Kidney (tissue), 14 donors: ENCODE results near the gene TMEM30A. TPM values are rescaled to one million over a fixed set of nuclear protein-coding genes. Genes with fewer than 3 reads are reported as not detected.

Experiments used
- DNase-seq, 5 donors: peaks; one replicate each; pipeline ENCODE4 v3.0.0-alpha.2; 2013 to 2020
- FAIRE-seq: peaks from 2 replicates; lab custom pipeline; 2012; peaks lifted over from hg19 to GRCh38; lab: Jason Lieb, UNC
- H3K27ac ChIP-seq, 2 donors: one replicate each; pipeline ENCODE4 v1.7.0; 2013; ENCODE audit warnings: low read depth in 2 of 2, low read length in 2 of 2, inconsistent platforms in 1 of 2
- H3K27me3 ChIP-seq: one replicate; pipeline ENCODE4 v1.7.1; 2013; ENCODE audit warnings: low read length, inconsistent platforms; ENCODE audit not compliant: control insufficient read depth, insufficient read depth
- H3K36me3 ChIP-seq, 3 donors: one replicate each; pipeline versions ENCODE4 v1.7.0 to v1.7.1; 2013; ENCODE audit warnings: low read length in 3 of 3, control low read depth in 1 of 3, inconsistent platforms in 1 of 3; ENCODE audit not compliant: insufficient read depth in 3 of 3, control insufficient read depth in 2 of 3
- H3K4me1 ChIP-seq, 3 donors: one replicate each; pipeline versions ENCODE4 v1.7.0 to v1.7.1; 2013; ENCODE audit warnings: low read length in 3 of 3, inconsistent platforms in 1 of 3, low read depth in 1 of 3; ENCODE audit not compliant: control insufficient read depth in 2 of 3, insufficient read depth in 2 of 3
- H3K4me3 ChIP-seq, 3 donors: one replicate each; pipeline versions ENCODE4 v1.7.0 to v1.8.1; 2013; ENCODE audit warnings: low read length in 3 of 3, control low read depth in 1 of 3, inconsistent platforms in 1 of 3
- H3K9ac ChIP-seq, 3 donors: one replicate each; pipeline versions ENCODE4 v1.7.0 to v1.7.1; 2013; ENCODE audit warnings: low read length in 3 of 3, control low read depth in 1 of 3, inconsistent platforms in 1 of 3
- H3K9me3 ChIP-seq, 3 donors: one replicate each; pipeline versions ENCODE4 v1.7.0 to v1.7.1; 2013; ENCODE audit warnings: low read length in 3 of 3, control low read depth in 1 of 3, inconsistent platforms in 1 of 3; ENCODE audit not compliant: control insufficient read depth in 2 of 3, insufficient read depth in 1 of 3
- CTCF ChIP-seq: IDR thresholded peaks from 3 replicates; pipeline ENCODE4 v1.5.1; 2012; ENCODE audit warnings: mild to moderate bottlenecking, moderate library complexity, borderline replicate concordance; ENCODE audit not compliant: insufficient read depth; ENCODE audit errors: extremely low read depth
- intact Hi-C: fragments of 100-400 bp; cut with DNase I; formaldehyde crosslinking; loops from one replicate; pipeline ENCODE4 v1.11.1; 2022
- polyA plus RNA-seq: library from polyadenylated mRNA; stranded (reverse); fragments of 350-450 nt; fragmentation: Illumina TruSeq; extraction: RNeasy Lipid Tissue Mini Kit (QIAGEN cat#74804); gene quantifications from one replicate; pipeline ENCODE4 v1.2.3, GENCODE V29; 2014; ENCODE audit warnings: low read depth, low replicate concordance; ENCODE audit not compliant: insufficient read depth
- total RNA-seq: library from RNA; stranded (reverse); fragmentation: NEBNext Ultra II Directional; extraction: Animal tissue kit (Norgen Biotek cat#: 25700); gene quantifications from one replicate; pipeline ENCODE4 v1.2.1, GENCODE V29; 2021
- donor health status: control.
- donor health status: control.
- donor health status: control.
- donor health status: control.
- donor health status: control.
- donor health status: DM: yes; HTN: yes; CAD: no.
- donor health status: Normal renal cell carcinoma (clear cell type).

Gene TMEM30A
- total and polyA plus RNA-seq, 2 donors from 2014 or later: 51.0 to 101 TPM

- intact Hi-C loops: no loop called here
- DNase-seq (no peak), FAIRE-seq (no peak)
- H3K9ac ChIP-seq: no peak overlapping the region
- no peaks in the 10 kb centered on the region for H3K36me3 ChIP-seq
- H3K9me3 ChIP-seq: no peaks in the 10 kb centered on the region
- H3K4me3 ChIP-seq: no peak overlapping the region
- no peak for TF ChIP-seq CTCF
- no peak overlapping the region for H3K27ac ChIP-seq
- no peaks in the 10 kb centered on the region for H3K4me1 ChIP-seq
- no peaks in the 10 kb centered on the region for H3K27me3 ChIP-seq
Observed at GRCh38 chr6:75292555-75292954, 8.0 kb upstream of the TMEM30A start.

GRCh38 chr6:75291744-75292143 is 7.2 kb upstream of the TMEM30A start:
- Histone ChIP-seq H3K36me3 (no peaks in the 10 kb centered on the region), H3K9ac (no peak overlapping the region), H3K27ac (no peak overlapping the region), H3K4me1 (no peaks in the 10 kb centered on the region), H3K27me3 (no peaks in the 10 kb centered on the region), H3K4me3 (no peak overlapping the region), H3K9me3 (no peaks in the 10 kb centered on the region)
- intact Hi-C loops: no loop called here
- FAIRE-seq (peak; percentile 79), DNase-seq (no peak)
- TF ChIP-seq CTCF: no peak

GRCh38 chr6:75291331-75291730 is 6.7 kb upstream of the TMEM30A start:
- DNase-seq (no peak), FAIRE-seq (no peak)
- intact Hi-C loops: no loop called here
- Histone ChIP-seq H3K4me3 (no peak overlapping the region), H3K27me3 (no peaks in the 10 kb centered on the region), H3K4me1 (no peaks in the 10 kb centered on the region), H3K9me3 (no peaks in the 10 kb centered on the region), H3K36me3 (no peaks in the 10 kb centered on the region), H3K9ac (no peak overlapping the region), H3K27ac (no peak overlapping the region)
- no peak for TF ChIP-seq CTCF
